GM21737 (cell line): Measurements from ENCODE around the gene DNAJB12.
"Not testable (repeated sequence)": the region's sequence is repeated elsewhere in the genome, so short reads cannot be mapped to it uniquely, and the experiment has no call there.

Experiments
- ATAC-seq: cut with Tn5 transposase; IDR thresholded peaks from one replicate; pipeline ENCODE4 v1.9.1; 2021; ENCODE audit warnings: mild to moderate bottlenecking, moderate library complexity; ENCODE audit not compliant: unreplicated experiment

DNAJB12 gene

DNA sequence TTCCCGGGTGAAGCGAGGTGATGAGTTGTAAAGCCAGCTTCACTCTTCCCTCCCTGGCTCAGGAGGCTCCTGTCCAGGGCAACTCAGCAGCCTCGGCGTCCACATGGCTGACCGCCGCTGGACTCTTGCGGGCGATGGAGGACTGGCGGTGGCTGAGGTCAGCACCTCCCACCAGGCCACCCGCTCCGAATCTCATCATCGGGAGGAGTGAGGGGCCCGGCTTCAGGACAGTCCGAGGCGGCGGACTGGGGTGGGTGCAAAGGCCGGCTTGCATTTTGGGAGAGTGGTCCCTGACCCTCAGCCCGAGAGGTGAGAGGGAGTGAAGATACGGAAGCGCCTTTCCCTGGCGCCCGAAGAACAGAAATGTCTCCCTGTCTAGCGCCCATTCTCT, 759 bp downstream of the DNAJB12 start:
- peak; percentile 1 for ATAC-seq

DNA sequence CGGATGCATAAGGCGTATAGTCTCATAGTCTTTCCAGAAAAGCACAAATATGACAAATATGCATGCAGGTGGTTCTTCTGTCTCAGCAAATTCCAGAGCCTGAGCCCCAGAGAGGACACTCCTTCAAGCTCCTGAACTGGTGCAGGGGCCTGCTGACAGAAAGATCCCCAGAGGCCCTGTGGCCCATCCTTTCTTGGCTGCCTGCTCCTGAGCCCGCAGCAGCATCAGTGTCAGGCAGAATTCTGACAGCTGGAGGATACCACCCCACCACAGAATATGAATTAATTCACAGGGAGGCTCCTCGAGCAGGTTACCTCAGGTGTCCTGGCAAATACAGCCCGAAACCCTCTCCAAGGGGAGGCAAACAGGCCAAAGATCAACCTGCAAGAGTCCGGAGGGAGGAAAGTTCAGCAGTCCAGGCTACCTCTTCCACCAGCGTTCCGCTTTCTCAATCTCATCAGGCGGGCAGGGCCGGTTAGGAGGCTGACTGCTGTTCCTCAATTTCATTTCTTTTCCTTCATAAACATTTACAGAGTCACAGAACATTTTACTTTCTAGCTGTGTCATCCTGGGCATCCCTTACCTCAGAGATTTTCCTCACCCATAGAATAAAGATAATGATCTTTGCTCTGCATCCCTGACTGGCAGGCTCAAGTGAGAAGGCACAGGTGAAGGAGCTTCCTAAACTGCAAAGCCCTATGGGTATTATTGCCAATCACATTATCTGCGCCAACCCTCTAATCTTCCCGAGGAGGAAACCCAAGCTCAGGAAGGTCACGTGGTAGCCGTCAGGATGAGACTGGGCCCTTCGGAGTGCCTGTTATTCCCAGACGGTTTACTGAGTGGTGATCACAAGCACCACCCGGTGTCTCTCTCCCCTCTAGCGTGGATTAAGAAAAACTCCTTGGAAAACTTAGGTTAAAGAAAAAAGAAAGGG, 1.4 kb downstream of the DNAJB12 start:
- ATAC-seq = no peak

DNA sequence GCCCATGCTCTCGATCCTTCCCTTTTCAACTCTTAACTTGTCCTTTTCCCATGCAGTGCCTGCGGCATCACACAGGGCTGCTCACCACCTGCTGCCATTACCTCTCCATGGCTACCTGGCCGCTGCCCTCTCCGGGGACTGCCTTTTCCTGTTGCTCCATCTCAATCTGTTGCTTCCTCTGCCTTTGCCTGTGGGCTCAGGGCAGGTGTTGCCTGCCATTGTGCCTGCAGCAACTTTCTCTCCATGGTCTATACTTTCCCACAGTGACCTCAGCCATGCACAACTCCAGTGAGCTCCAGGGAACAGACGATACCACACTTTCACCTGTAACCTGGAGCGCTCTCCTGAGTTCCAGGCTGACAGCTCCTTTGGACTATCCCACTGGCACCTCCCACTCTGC, 3.2 kb downstream of the DNAJB12 start:
- no peak for ATAC-seq

DNA sequence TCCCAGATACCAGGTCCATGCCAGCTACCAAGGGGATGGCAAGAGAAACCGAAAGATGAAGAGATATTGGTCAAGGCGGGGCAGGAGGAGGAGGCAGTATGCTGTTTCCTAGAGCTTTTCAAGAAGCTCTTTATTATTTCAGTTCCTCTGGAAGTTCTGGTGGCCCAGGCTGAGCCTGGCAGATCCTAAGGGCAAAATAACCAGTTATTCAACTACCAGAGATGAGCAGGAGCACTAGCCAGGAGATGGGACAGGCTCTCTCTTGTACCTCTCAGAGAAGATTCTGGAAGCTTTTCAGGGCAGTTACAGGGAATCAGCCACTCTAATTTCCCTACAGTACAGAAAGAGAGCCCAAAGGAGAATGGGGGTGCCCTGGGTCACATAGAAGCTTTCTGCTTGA, 5.3 kb downstream of the DNAJB12 start:
- ATAC-seq = no peak

DNA sequence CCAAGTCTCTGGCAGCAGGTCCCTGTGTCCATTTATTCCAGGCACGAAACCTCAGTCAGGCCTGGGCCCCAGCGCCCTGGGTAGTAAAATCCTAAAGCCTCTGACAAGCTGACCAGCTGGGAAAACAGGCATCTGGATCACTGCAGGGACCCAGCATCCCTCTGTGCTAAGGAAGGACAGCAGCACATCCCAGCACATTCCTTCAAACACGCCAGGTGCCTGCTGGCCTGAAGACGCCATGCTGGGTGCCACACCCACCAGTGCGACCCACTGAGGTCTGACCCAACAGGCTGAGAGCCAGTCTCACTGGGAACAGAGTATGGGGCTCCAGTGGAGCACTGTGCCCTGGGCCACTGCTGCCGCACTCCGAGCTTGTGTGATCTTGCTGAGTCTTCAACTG, 6.4 kb downstream of the DNAJB12 start:
- no peak for ATAC-seq

DNA sequence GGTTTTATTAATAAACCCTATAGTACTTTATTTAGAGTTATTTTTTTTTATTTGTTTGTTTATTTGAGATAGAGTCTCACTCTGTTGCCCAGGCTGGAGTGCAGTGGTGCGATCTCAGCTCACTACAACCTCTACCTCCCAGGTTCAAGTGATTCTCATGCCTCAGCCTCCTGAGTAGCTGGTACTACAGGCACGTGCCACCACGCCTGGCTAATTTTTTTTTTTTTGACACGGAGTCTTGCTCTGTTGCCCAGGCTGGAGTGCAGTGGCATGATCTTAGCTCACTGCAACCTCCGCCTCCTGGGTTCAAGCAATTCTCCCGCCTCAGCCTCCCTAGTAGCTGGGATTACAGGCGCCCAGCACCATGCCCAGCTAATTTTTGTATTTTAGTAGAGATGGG, 8.6 kb downstream of the DNAJB12 start:
- not testable (repeated sequence) for ATAC-seq

DNA sequence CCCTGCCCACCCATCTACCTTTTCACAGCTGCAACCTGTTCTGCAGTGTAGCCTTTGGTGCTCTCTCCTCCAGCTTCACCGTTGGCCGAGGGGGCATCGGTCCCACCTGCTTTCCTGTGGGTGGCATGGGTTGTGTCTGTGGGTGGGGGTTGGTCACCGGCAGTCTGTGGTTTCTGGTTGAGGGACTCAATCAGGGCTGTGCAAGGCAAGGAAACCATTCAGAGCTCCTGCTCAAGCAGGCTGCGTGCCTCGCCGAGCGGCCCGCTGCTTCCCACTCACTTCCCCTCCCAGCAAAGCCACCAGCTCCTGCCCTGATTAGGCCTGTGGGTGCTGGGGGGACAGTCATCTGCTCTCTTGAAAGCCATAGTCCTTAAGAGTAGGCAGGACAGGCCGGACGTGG, 9.8 kb downstream of the DNAJB12 start:
- ATAC-seq = no peak

DNA sequence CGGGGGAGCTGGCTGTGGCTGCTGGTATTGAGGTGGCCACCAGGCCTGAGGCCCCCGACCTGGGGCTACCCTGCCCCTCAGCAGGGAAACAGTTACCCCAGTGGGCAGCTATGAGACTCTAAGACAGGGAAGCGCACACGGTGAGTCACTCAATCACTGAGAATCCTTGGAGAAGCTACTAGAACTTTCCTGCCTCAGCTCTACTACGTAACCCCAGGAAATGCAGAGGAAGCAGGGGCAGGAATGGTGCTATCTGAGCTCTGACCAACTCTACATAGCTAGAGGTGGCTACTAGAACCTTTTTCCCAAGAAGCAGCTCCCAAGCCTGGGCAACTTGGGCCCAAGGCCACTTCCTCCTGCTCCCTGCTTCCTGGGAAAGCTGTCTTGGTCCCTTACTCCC, 11.8 kb downstream of the DNAJB12 start:
- ATAC-seq = no peak

DNA sequence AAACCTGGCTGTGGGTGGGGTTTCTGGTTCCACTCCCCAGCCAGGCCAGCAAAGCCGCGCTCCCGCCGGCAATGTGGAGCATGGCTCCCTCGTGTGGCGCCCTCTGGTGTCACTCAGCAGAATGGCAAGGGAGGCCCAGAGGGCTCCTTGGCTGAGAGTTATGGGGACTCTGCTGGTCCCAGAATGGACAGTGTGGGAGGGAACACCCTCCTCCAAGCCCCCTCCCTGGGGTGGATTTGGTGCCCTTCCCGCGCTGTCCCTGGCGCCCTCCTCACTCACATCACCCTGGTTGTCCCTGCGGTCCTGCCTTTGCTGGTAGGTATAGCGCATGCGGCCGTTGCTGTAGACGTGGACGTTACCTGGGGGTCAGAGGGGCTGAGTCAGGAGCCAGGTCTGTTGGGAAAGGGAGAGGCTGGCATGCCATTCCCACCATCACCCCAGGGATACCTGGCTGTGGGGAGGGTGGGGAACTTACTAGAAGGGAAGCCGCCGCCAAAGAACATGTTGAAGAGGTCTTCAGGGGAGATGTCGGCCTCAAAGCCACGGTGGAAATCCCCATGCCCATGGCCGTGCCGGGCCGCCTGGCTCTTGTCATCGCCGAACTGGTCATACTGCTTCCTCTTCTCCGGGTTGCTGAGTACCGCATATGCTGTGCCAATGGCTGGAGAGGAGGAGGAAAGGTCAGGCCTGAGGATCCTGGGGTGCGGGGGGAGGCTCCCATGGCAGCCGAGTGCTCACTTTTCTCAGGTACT, 14.0 kb downstream of the DNAJB12 start:
- no peak for ATAC-seq

DNA sequence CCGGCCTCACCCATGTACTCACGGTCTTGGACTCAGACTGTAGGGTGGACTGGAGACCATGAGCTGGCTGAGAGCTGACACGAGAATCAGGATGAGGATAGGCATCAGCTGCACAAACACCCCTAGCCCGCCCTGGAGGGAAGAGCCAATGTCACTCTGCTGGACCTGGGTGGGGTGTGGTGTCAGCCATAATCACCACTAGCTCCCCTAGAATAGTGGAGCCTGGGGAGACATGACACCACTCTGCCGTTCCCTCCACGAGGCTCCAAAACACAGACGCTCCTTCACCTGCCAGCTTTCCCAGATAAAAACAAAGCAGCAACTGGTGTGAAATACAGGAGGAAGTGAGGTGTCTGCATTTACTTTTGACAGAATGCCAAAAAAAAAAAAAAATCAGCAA, 16.5 kb downstream of the DNAJB12 start:
- ATAC-seq = no peak

DNA sequence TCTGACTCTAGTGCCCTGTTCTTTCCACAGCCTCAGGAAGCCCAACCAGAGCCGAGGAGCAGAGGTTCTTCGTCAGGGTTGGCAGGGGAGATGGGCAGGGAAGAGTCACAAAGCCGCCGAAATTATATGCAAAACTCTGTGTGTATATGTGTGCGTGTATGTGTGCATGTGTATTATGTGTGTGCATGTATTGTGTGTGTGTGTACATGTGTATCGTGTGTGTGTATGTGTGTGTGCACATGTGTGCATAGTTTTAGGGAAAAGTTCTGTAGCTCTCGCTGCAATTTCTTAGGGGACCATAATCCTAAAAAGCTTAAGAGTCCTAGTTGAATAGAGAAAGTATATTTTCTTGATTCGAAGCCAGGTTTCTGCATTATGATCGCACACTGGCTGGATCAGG, 17.0 kb downstream of the DNAJB12 start:
- no peak for ATAC-seq

DNA sequence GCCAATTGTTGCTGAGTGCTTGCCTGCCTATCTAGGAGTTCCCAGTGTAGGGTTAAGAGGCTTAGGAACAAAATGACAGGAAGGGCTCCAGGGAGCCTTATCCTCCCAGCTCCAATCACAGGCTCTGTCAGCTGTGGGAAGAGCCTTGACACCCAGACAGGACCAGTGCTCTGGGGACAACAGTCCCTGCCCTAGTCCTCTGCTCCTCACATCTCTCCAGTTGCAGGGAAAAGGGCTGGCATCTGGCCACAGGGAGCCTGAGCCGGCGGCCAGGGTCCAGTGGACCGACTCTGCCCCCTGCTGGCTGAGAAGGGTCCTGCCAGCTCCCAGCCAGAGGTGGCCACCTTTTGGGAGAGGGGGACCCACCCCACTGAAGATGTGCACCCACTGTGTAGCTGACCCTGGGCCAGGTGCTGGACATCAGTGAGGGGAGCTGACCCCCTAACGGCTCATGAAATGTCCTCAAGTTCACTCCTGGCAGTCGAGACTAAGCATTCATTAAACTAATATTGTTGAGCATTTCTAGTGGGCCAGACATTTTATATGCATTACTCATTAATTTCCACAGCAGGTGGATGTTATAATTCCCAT, 17.6 kb downstream of the DNAJB12 start:
- ATAC-seq = no peak

DNA sequence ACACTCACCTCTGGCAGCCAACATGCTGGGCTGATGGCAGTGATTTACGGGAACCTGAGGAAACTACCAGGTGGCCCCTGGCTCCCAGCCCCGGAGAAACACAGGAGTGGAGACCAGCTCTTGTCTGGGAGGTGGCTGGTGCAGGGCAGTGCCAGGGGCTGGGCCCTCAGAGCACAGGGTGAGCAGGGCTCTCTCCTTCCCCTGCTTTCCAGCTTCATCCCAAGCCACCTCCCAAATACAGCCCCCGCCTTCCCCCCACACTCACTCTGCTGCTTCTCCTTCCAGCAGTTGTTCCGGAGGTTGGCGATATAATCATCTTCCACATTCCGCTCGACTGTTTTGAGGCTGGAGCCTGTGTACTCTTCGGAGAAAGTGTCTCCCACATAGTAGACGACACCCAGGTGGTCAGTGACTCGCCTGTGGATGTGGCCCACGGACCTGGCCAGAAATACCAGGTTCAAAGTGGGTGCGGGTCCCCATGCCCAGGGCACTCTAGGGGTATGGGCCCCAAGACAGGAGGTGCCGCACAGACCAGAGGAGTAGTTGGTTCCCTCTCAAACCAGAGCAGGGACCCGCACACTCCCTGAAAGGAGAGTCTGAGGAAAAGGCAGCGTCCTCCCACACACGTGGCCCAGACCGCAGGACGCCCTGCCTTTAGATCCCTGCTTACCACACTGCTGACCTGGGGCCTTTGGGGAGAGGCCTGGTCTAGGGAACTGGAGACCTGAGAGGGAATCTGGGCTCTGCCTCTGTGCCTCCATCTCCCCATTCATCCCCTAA, 18.3 kb downstream of the DNAJB12 start:
- ATAC-seq = no peak

DNA sequence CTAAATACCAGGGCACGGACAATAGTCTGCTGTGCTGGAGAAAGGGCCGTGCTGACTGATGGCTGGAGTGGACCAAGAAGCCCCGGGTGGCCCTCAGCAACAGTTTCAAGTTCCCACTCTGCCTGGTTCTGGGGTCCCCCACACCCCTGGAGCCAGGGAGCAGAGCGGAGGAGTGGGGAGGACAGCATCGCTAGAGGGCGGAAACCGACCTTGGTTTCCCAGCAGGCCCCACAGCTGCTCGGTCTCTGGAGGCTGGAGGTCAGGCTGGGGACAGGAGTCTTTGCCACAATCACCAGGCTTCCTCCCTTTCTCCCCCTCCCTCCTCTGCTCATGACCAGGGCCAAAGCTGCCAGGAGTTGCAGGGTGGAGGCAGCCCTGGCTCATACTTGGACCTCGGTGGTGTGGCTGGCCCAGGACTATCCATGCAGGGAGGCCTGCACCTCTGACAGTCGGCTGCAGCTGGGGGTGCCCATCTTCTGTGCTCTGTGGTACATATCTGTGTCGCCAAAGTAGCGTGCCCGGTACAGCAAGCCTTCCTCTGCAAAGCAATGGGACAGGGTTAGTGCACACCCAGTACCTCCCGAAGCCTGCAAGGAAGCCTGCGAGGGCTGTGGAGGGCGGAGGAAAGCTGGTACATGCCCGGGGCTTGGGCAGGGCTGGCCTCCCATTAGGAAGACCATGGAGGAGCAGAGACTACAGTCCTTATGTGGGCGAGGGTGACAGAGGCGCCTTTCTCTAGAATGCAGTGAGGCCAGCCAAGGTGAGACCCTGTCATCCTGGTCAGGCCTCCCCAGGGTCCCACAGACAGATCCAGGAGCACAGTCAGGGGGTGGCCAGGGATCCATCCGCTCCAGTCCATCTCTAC, 19.1 kb downstream of the DNAJB12 start:
- peak; percentile 34 for ATAC-seq

DNA sequence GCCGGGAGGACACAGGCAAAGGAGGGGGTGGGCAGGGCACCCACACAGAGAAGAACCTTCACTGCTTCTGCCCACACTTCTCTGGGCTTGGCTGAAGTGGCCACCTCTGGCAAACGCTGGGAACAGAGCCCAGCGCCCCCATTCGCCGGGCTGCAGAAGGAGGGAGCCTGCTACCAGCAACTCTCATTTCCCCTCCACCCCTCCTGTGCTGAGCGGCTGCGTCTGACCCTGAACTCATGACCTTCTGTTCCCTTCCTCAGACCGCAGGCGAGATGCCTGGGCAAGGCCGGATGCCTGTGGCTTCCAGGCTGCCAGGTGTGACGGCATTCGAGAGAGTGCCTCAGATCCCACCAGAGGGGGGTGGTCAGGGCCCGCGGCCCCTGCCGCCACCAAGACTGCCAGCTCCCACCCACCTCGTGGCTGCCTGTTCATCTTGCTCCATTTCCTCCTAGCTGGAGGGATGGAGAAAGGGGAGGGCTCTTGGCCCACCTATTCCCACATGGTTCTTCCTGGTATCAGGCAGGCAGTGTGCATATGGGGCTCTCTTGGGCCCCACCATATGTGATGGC, 19.8 kb downstream of the DNAJB12 start:
- peak; percentile 61 for ATAC-seq

DNA sequence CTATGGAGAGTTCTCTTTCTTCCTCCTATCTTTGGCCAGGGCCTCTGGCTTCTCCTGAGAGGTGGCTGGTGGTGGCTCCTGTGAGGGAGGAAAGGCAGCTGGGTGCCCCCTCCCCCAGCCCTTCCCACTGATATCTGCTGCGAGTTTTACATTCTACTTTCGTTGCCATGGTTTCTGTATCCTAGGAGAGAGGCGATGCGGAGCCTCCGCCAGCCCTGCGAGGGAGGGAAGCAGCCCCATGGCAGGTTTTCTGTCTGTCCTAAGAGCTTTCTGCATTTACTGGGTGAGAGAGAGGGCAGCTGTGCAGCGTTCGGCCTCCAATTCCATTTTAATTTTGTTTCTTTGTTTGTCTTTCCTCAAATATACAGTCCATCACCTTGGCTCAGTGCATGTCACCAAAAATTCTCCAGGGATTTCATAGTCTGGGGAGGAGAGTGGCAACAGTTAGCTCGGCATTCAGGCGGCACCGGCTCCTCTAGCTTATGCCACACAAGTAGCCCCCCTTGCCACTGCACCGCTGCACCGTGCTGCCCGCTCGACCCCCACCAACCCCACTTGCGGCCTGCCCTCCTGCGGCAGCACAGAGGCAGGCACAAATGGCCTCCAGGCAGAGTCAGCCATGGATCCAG, 20.4 kb downstream of the DNAJB12 start:
- no peak for ATAC-seq

DNA sequence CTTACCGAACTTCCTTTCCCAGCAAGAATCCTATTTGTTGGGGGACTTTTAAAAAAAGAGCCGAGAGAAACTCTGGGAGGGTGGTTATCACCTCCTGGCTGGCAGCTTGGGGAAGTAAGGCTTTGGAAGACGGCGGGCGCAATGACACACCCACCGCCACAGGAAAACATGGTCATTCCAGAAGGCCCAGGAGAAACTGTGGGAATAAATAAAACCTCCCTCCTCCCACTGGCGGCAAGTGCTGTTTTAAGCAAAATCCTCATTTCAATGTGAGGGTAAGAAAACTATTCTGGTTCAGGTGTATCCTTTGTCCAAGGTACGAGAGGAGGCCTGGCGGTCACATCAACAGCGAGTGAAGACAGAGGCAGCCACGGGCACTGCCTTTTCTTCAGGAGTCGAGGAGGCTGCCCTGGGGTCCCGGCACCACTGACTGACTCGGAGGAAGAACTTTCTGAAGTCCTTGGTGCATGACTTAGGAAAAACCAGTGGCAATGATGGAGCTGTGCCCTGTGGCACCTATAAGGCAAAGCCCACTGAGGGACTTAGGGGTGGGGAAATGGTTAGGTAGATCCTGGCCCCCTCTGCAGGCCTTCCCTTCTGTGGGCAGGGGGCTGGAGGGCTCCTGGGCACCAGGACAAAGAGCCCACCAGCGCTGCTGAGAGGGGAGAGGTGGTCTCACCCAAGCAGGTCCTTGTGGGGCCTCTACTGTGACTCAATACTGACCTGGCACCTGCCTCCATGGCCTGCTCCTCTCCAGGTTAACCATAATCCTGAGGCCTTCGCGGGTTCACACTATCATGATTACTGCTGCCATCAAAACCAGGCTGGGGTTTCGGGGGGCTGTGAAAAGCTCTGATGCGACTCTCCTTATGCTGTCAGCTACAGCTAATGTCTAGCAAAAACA, 21.4 kb downstream of the DNAJB12 start:
- ATAC-seq = no peak

DNA sequence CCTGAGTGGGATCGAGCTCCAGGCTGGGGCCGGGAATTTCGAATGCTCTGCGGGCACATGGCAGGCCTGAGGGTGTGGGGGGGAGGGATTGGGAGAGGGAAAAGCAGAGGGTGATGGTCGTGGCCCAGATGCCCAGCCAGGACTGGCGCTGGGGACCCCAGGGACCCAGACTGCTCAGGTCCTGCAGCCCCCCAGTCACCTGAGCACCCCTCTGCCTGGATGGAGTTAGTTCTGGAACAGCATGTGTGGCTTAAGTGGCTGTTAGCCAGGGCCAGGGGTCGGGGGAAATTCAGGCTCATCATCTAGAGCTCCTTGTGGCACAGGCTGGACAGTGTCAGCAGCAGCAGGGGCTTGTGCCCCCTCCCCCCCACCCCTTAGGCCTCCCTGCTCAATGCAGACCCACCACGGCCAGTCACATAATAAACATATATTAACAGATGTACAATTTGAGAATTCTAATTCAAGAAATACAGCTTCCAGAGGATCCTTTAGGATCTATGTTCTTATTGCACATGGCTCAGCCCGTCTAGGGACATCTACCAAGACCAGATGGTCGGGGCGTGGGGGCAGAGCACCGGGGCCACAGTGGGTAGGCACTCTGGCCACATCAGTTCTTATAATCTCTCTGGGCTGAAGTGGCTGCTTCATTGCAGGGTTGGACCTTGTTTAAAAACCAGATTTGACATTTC, 22.2 kb downstream of the DNAJB12 start:
- ATAC-seq = no peak
